ENCODE measurements around the gene RARRES2. TPM values are rescaled to one million over a fixed set of nuclear protein-coding genes. Genes with fewer than 3 reads are reported as not detected.
"Not testable (repeated sequence)": the region's sequence is repeated elsewhere in the genome, so short reads cannot be mapped to it uniquely, and the experiment has no call there.

Gene RARRES2
- total RNA-seq, 1 experiment from 2014 or later: not detected

DNA sequence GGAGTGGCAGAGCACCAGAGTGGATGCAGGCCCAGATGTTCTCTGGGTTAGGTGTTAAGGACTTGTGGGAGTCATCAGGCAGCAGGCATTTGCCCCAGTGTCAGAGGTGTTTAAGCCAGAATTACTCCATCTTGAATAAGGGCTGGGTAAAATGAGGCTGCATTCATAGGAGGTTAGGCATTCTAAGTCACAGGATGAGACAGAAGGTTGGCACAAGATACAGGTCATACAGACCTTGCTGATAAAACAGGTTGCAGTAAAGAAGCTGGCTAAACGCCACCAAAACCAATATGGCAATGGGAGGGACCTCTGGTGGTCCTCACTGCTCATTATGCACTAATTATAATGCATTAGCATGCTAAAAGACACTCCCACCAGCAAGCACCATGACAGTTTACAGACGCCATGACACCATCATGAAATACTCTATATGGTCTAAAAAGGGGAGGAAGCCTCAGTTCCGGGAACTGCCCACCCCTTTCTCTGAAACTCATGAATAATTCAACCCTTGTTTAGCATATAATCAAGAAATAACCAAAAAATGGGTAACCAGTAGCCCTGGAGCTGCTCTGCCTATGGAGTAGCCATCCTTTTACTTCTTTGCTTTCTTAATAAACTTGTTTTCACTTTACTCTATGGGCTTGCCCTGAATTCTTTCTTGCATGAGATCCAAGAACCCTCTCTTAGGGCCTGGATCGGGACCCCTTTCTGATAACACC is 19.2 kb downstream of the RARRES2 start:
- DNase-seq (ENCODE audit: low read depth in 1 of 2, low spot score in 2 of 2): no peak
- no peaks in the 10 kb centered on the region for H3K27me3 ChIP-seq (replicated peaks)
- H3K27ac ChIP-seq: no peak overlapping the region
- H3K36me3 ChIP-seq: no peaks in the 10 kb centered on the region
- no peaks in the 10 kb centered on the region for H3K4me1 ChIP-seq (replicated peaks)
- no peaks in the 10 kb centered on the region for H3K9me3 ChIP-seq (replicated peaks)
- H3K4me3 ChIP-seq: no peak overlapping the region

DNA sequence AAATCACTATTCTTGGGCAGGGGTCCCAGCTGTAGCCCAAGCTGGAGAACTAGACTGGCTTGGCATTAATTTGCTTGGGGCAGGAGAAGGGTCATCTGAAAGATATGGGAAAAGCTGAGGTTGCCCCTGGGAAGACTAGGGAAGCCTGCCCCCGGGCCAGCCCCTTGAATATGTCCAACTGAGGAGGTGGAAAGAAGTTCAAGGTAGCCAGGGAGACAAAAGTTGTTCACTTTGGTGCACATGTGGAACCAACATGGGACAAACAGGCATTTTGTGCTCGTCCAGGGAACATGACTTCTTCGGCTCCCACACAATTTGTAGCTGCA is 19.7 kb downstream of the RARRES2 start:
- no peaks in the 10 kb centered on the region for H3K9me3 ChIP-seq (replicated peaks)

GRCh38 chr7:150317748-150318444 is 23.5 kb downstream of the RARRES2 start:
- Histone ChIP-seq H3K36me3 (no peaks in the 10 kb centered on the region), H3K27ac (no peak overlapping the region), H3K27me3 (replicated peaks) (no peaks in the 10 kb centered on the region), H3K4me3 (no peak overlapping the region), H3K9me3 (replicated peaks) (no peaks in the 10 kb centered on the region), H3K4me1 (replicated peaks) (peaks cover 6% of the 10 kb centered on the region)
- peak in 1 of 2 experiments; percentile 14 for DNase-seq (ENCODE audit: low read depth in 1 of 2, low spot score in 2 of 2)

More for the DNA sequence above, 19.7 kb downstream of the RARRES2 start:
- no peaks in the 10 kb centered on the region for H3K36me3 ChIP-seq
- no peak for DNase-seq (ENCODE audit: low read depth in 1 of 2, low spot score in 2 of 2)
- H3K4me1 ChIP-seq (replicated peaks): no peaks in the 10 kb centered on the region
- H3K27me3 ChIP-seq (replicated peaks): no peaks in the 10 kb centered on the region
- H3K27ac ChIP-seq: no peak overlapping the region
- no peak overlapping the region for H3K4me3 ChIP-seq

DNA sequence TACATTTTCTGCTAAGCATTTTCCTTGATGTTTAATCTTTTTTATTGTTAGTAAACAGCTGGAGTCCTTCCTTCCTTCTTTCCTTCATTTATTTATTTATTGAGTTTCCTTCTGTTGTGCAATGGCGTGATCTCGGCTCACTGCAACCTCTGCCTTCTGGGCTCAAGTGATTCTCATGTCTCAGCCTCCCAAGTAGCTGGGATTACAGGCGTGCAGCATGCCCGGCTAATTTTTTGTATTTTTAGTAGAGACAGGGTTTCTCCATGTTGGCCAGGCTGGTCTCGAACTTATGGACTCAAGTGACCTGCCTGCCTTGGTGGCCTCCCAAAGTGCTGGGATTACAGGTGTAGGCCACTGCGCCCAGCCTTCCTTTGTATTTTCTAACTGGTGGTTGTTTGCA is 24.4 kb downstream of the RARRES2 start:
- peaks cover 10% of the 10 kb centered on the region for H3K4me1 ChIP-seq (replicated peaks)
- not testable (repeated sequence) for DNase-seq (ENCODE audit: low read depth in 1 of 2, low spot score in 2 of 2); H3K9me3 ChIP-seq (replicated peaks); H3K27me3 ChIP-seq (replicated peaks); H3K36me3 ChIP-seq; H3K27ac ChIP-seq; H3K4me3 ChIP-seq

GRCh38 chr7:150314639-150315239 is 26.7 kb downstream of the RARRES2 start:
- no peaks in the 10 kb centered on the region for H3K27me3 ChIP-seq (replicated peaks)
- H3K4me3 ChIP-seq: no peak overlapping the region
- no peaks in the 10 kb centered on the region for H3K9me3 ChIP-seq (replicated peaks)
- no peaks in the 10 kb centered on the region for H3K36me3 ChIP-seq
- peaks cover 10% of the 10 kb centered on the region for H3K4me1 ChIP-seq (replicated peaks)
- H3K27ac ChIP-seq: no peak overlapping the region
- no peak for DNase-seq (ENCODE audit: low read depth in 1 of 2, low spot score in 2 of 2)

DNA sequence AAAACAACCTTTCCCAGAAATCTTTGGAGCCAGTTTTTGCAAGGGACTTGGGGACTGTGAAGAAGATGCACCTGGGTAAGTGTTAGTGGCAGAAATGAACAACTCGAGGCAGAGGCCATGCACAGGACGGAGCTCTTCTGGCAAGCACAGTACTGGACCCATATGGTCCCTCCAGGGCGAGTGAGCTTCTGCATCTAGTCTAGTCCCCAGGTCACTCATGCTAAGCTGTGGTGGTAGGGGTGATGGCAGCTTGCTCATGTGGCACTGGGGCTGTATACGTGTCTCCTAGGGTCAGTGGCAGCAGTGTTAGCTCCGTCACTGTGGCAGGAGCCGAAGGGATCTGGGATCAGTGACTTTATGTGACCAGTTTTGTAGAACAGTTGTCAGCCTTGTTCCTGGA is 27.6 kb downstream of the RARRES2 start:
- H3K27me3 ChIP-seq (replicated peaks): no peaks in the 10 kb centered on the region
- H3K4me3 ChIP-seq: no peak overlapping the region
- no peak for DNase-seq (ENCODE audit: low read depth in 1 of 2, low spot score in 2 of 2)
- no peaks in the 10 kb centered on the region for H3K36me3 ChIP-seq
- H3K4me1 ChIP-seq (replicated peaks): peaks cover 10% of the 10 kb centered on the region
- H3K27ac ChIP-seq: no peak overlapping the region
- no peaks in the 10 kb centered on the region for H3K9me3 ChIP-seq (replicated peaks)

GRCh38 chr7:150313367-150313809 is 28.0 kb downstream of the RARRES2 start:
- Histone ChIP-seq H3K27ac (0 out of 2 replicates have a peak overlapping the region, but pooled peaks have one; percentile 40), H3K4me1 (replicated peaks) (peaks cover 10% of the 10 kb centered on the region), H3K27me3 (replicated peaks) (no peaks in the 10 kb centered on the region)

DNA sequence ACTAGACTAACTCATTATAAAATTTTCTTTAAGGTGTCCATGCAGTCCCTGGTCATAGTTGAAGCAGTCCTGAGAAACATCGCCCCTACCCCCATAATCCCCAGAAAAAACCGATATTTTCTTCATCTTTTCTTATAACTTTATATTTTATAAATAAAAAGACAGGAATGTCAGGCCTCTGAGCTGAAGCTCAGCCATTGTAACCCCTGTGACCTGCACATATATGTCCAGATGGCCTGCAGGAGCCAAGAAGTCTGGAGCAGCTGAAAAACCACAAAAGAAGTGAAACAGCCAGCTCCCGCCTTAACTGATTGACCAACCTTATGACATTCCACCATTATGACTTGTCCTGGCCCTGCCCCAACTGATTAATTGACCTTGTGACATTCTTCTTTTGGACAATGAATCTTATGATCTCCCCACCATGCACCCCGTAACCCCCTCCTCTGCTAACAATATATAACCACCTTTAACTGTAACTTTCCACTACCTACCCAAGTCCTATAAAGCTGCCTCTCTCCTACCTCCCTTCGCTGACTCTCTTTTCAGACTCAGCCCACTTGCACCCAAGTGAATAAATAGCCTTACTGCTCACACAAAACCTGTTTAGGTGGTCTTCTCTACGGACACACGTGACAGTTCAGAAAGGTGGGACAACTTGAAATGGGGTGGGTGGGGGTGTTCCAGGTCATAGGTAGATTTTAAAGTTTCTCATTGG is 28.6 kb downstream of the RARRES2 start:
- not testable (repeated sequence) for H3K27me3 ChIP-seq (replicated peaks); H3K36me3 ChIP-seq; H3K9me3 ChIP-seq (replicated peaks); H3K4me3 ChIP-seq
- 0 out of 2 replicates have a peak overlapping the region, but pooled peaks have one; percentile 40 for H3K27ac ChIP-seq
- H3K4me1 ChIP-seq (replicated peaks): peaks cover 10% of the 10 kb centered on the region
- peak in 1 of 2 experiments; percentile 24 for DNase-seq (ENCODE audit: low read depth in 1 of 2, low spot score in 2 of 2)

More at GRCh38 chr7:150313367-150313809, 28.0 kb downstream of the RARRES2 start:
- Histone ChIP-seq H3K36me3 (no peaks in the 10 kb centered on the region), H3K9me3 (replicated peaks) (no peaks in the 10 kb centered on the region), H3K4me3 (no peak overlapping the region)
- no peak for DNase-seq (ENCODE audit: low read depth in 1 of 2, low spot score in 2 of 2)

DNA sequence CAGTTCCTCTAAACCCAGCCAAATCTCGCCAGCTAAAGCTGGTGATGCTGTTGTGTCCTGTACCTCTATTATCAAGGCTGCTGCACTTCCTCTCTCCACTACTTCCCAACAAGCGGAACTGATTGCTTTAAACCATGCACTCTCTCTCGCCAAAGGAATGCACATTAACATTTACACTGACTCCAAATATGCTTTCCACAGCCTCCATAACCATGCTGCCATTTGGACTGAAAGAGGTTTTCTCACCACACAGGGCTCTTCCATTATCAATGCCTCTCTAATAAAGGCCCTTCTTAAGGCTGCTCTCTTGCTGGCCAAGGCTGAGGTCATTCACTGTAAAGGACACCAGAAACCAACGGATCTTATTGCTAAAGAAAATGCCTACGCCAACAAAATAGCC is 29.7 kb downstream of the RARRES2 start:
- H3K27me3 ChIP-seq (replicated peaks): no peaks in the 10 kb centered on the region
- no peaks in the 10 kb centered on the region for H3K36me3 ChIP-seq
- H3K4me1 ChIP-seq (replicated peaks): peaks cover 10% of the 10 kb centered on the region
- no peaks in the 10 kb centered on the region for H3K9me3 ChIP-seq (replicated peaks)
- DNase-seq (ENCODE audit: low read depth in 1 of 2, low spot score in 2 of 2): no peak
- H3K27ac ChIP-seq: no peak overlapping the region
- no peak overlapping the region for H3K4me3 ChIP-seq

GRCh38 chr7:150311146-150311545 is 30.3 kb downstream of the RARRES2 start:
- Histone ChIP-seq H3K4me3 (no peak overlapping the region), H3K4me1 (replicated peaks) (peaks cover 10% of the 10 kb centered on the region), H3K36me3 (no peaks in the 10 kb centered on the region), H3K9me3 (replicated peaks) (no peaks in the 10 kb centered on the region), H3K27ac (no peak overlapping the region), H3K27me3 (replicated peaks) (no peaks in the 10 kb centered on the region)
- no peak for DNase-seq (ENCODE audit: low read depth in 1 of 2, low spot score in 2 of 2)

DNA sequence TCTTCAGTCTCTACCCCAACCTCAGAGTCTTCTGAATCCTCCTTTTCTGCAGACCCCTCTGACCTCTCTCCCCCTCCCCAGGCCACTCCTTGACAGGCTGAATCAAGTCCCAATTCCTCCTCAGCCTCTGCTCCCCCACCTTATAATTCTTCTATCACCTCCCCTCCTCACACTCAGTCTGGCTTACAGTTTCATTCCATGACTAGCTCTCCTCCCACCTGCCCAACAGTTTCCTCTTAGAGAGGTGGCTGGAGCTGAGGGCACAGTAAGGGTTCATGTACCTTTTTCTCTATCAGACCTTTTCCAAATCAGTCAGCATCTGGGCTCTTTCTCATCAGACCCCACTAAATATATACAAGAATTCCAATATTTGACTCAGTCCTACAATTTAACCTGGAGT is 32.9 kb downstream of the RARRES2 start:
- no peak for DNase-seq (ENCODE audit: low read depth in 1 of 2, low spot score in 2 of 2)
- Histone ChIP-seq H3K36me3 (no peaks in the 10 kb centered on the region), H3K9me3 (replicated peaks) (no peaks in the 10 kb centered on the region), H3K4me3 (no peak overlapping the region), H3K27ac (no peak overlapping the region), H3K4me1 (replicated peaks) (peaks cover 10% of the 10 kb centered on the region), H3K27me3 (replicated peaks) (no peaks in the 10 kb centered on the region)

- H3K36me3 ChIP-seq: no peaks in the 10 kb centered on the region
- peaks cover 4% of the 10 kb centered on the region for H3K4me1 ChIP-seq (replicated peaks)
- DNase-seq (ENCODE audit: low read depth in 1 of 2, low spot score in 2 of 2): no peak
- no peak overlapping the region for H3K27ac ChIP-seq
- no peaks in the 10 kb centered on the region for H3K27me3 ChIP-seq (replicated peaks)
- H3K4me3 ChIP-seq: no peak overlapping the region
- H3K9me3 ChIP-seq (replicated peaks): no peaks in the 10 kb centered on the region
These were observed 33.5 kb downstream of the RARRES2 start for GRCh38 chr7:150307904-150308303.

GRCh38 chr7:150307129-150307528 is 34.3 kb downstream of the RARRES2 start:
- no peak overlapping the region for H3K27ac ChIP-seq
- H3K4me1 ChIP-seq (replicated peaks): peaks cover under 1% of the 10 kb centered on the region; the same call in 1 of the 2 replicates
- no peak overlapping the region for H3K4me3 ChIP-seq
- DNase-seq (ENCODE audit: low read depth in 1 of 2, low spot score in 2 of 2): no peak
- no peaks in the 10 kb centered on the region for H3K27me3 ChIP-seq (replicated peaks)
- no peaks in the 10 kb centered on the region for H3K36me3 ChIP-seq
- no peaks in the 10 kb centered on the region for H3K9me3 ChIP-seq (replicated peaks)

GRCh38 chr7:150306377-150306776 is 35.1 kb downstream of the RARRES2 start:
- H3K27me3 ChIP-seq (replicated peaks); DNase-seq (ENCODE audit: low read depth in 1 of 2, low spot score in 2 of 2); H3K4me3 ChIP-seq; H3K36me3 ChIP-seq; H3K4me1 ChIP-seq (replicated peaks); H3K9me3 ChIP-seq (replicated peaks); H3K27ac ChIP-seq: not testable (repeated sequence)

All from SJSA1 (cell line).